ENCODE measurements around the gene PROM2. TPM values are rescaled to one million over a fixed set of nuclear protein-coding genes. Genes with fewer than 3 reads are reported as not detected.

The PROM2 gene
- total RNA-seq, 1 experiment from 2014 or later = 3.1 TPM

- Histone ChIP-seq H3K23ac (ENCODE audit: insufficient read length, low read depth, low read length) (no peak overlapping the region), H4K91ac (ENCODE audit: insufficient read length, low read depth, low read length) (no peak overlapping the region), H2BK20ac (ENCODE audit: low read depth, low read length, poor library complexity, severe bottlenecking) (no peak overlapping the region), H2BK5ac (ENCODE audit: insufficient read length, low read length) (no peak overlapping the region), H3K4me1 (ENCODE audit: insufficient read depth, low read length) (no peaks in the 10 kb centered on the region), H3K9ac (ENCODE audit: extremely low read depth, insufficient read length, low read length) (no peak overlapping the region), H3K23me2 (ENCODE audit: insufficient read length, low read depth, low read length, poor library complexity, severe bottlenecking) (no peaks in the 10 kb centered on the region), H3K4ac (ENCODE audit: low read depth, low read length) (no peak overlapping the region), H3K9me3 (ENCODE audit: control insufficient read depth, low read depth, low read length) (no peaks in the 10 kb centered on the region), H4K5ac (ENCODE audit: insufficient read length, low read depth, low read length) (no peak overlapping the region), H3K14ac (ENCODE audit: insufficient read depth, low read length) (no peak overlapping the region), H2AFZ (ENCODE audit: low read length) (no peak overlapping the region), H2BK15ac (ENCODE audit: low read depth, low read length) (no peak overlapping the region), H3K27me3 (ENCODE audit: insufficient read depth, low read length) (no peaks in the 10 kb centered on the region), H3T11ph (ENCODE audit: low read length) (no peak overlapping the region), H3K4me2 (ENCODE audit: insufficient read depth, insufficient read length, low read length) (no peak overlapping the region), H4K8ac (replicated peaks; ENCODE audit: insufficient read length, low read depth, low read length) (no peak overlapping the region), H2BK12ac (ENCODE audit: insufficient read length, low read depth, low read length) (no peak overlapping the region), H2AK5ac (ENCODE audit: insufficient read length, low read length) (no peak overlapping the region), H3K27ac (ENCODE audit: insufficient read length, low read depth, low read length) (no peak overlapping the region), H3K18ac (ENCODE audit: insufficient read length, low read depth, low read length) (no peak overlapping the region), H2BK120ac (ENCODE audit: low read depth, low read length, poor library complexity, severe bottlenecking) (no peak overlapping the region), H3K56ac (ENCODE audit: insufficient read length, low read depth, low read length) (no peak overlapping the region), H3K79me1 (ENCODE audit: insufficient read depth, low read depth, low read length, poor library complexity, severe bottlenecking) (no peaks in the 10 kb centered on the region), H4K20me1 (ENCODE audit: control insufficient read depth, insufficient read depth, insufficient read length) (no peaks in the 10 kb centered on the region), H3K79me2 (ENCODE audit: insufficient read depth, low read length) (no peaks in the 10 kb centered on the region)
- WGBS (ENCODE audit: extremely low coverage, insufficient read length, low lambda C conversion rate) = no CpG with 5 or more reads among the region's 13 CpGs
- no peak for DNase-seq
- Mint-ChIP-seq H3K36me3 (ENCODE audit: insufficient read depth in 1 of 3, low read depth in 3 of 3) (no peaks in the 10 kb centered on the region), H3K4me3 (peak overlapping the region in 1 of 2 experiments; percentile 52; a peak in 1 of 5 replicates), H3K4me1 (peaks cover 0 to 2% of the 10 kb centered on the region in 2 experiments; a peak in 2 of 4 replicates), H3K27me3 (ENCODE audit: low read depth) (no peaks in the 10 kb centered on the region; the same call in none of the 2 replicates), H3K27ac (no peak overlapping the region), H3K9me3 (peaks cover 1 to 3% of the 10 kb centered on the region in 2 experiments; a peak in 2 of 5 replicates)
- no peak for TF ChIP-seq CTCF (conservative IDR thresholded peaks at IDR 0.05)
These were observed 50.8 kb downstream of the PROM2 start for GRCh38 chr2:95325026-95325425.
